SK-N-SH treated with all-trans-retinoic acid at 6 μM for 48 hours (cell line): ENCODE measurements around the gene SLC29A3.

ENCODE experiments used
- ATAC-seq: fragments of 200-7000 bp; cut with Tn5 transposase; 3 replicates; pipeline ENCODE4 v1.9.1; 2020; ENCODE audit warnings: mild to moderate bottlenecking, moderate library complexity
- ARNTL ChIP-seq: fragments of 450-650 bp; formaldehyde crosslinking; IDR thresholded peaks from 2 replicates; pipeline ENCODE4 v1.5.0; 2020; ENCODE audit warnings: low read depth, mild to moderate bottlenecking, moderate library complexity, borderline replicate concordance
- BACH2 ChIP-seq: fragments of 250-450 bp; sonication (Bioruptor Pico); IDR thresholded peaks from 2 replicates; pipeline ENCODE4 v1.9.0; 2021; ENCODE audit warnings: mild to moderate bottlenecking, borderline replicate concordance
- CSDC2 ChIP-seq: fragments of 250-450 bp; sonication (Bioruptor Pico); IDR thresholded peaks from 2 replicates; pipeline ENCODE4 v1.5.0; 2020; ENCODE audit warnings: mild to moderate bottlenecking, moderate library complexity
- ESRRG ChIP-seq: fragments of 250-450 bp; sonication (Bioruptor Pico); IDR thresholded peaks from 2 replicates; pipeline ENCODE4 v1.6.1; 2021; ENCODE audit warnings: mild to moderate bottlenecking
- GLIS3 ChIP-seq: fragments of 250-450 bp; sonication (Bioruptor Pico); IDR thresholded peaks from 2 replicates; pipeline ENCODE4 v1.5.0; 2020; ENCODE audit warnings: mild to moderate bottlenecking, moderate library complexity
- ISL1 ChIP-seq: fragments of 250-450 bp; sonication (Bioruptor Pico); IDR thresholded peaks from 2 replicates; pipeline ENCODE4 v2.1.2; 2022; ENCODE audit warnings: mild to moderate bottlenecking, moderate library complexity
- OSR1 ChIP-seq: fragments of 250-450 bp; sonication (Bioruptor Pico); IDR thresholded peaks from 2 replicates; pipeline ENCODE4 v1.8.0; 2022; ENCODE audit warnings: moderate library complexity, mild to moderate bottlenecking, inconsistent platforms
- POU6F1 ChIP-seq: fragments of 250-450 bp; sonication (Bioruptor Pico); IDR thresholded peaks from 2 replicates; pipeline ENCODE4 v1.8.0; 2021; ENCODE audit warnings: low read depth, mild to moderate bottlenecking, moderate library complexity, borderline replicate concordance
- PPARA ChIP-seq: fragments of 250-450 bp; sonication (Bioruptor Pico); IDR thresholded peaks from 2 replicates; pipeline ENCODE4 v1.5.0; 2020; ENCODE audit warnings: mild to moderate bottlenecking, borderline replicate concordance
- RARB ChIP-seq: fragments of 250-450 bp; sonication (Bioruptor Pico); IDR thresholded peaks from 2 replicates; pipeline ENCODE4 v1.8.0; 2021; ENCODE audit warnings: mild to moderate bottlenecking, moderate library complexity
- SNAI2 ChIP-seq: fragments of 250-450 bp; sonication (Bioruptor Pico); IDR thresholded peaks from 2 replicates; pipeline ENCODE4 v1.5.0; 2020; ENCODE audit warnings: mild to moderate bottlenecking, moderate library complexity
- TOX ChIP-seq: fragments of 250-450 bp; sonication (Bioruptor Pico); IDR thresholded peaks from 2 replicates; pipeline ENCODE4 v1.8.0; 2021; ENCODE audit warnings: mild to moderate bottlenecking, moderate library complexity, borderline replicate concordance
- ZC3H10 ChIP-seq: fragments of 250-450 bp; sonication (Bioruptor Pico); IDR thresholded peaks from 2 replicates; pipeline ENCODE4 v1.5.1; 2021; ENCODE audit warnings: mild to moderate bottlenecking, moderate library complexity
- ZFP3 ChIP-seq: fragments of 250-450 bp; sonication (Bioruptor Pico); IDR thresholded peaks from 2 replicates; pipeline ENCODE4 v1.5.0; 2020; ENCODE audit warnings: mild to moderate bottlenecking, moderate library complexity
- ZFP30 ChIP-seq: fragments of 450-650 bp; formaldehyde crosslinking; IDR thresholded peaks from 2 replicates; pipeline ENCODE4 v1.5.0; 2022; ENCODE audit warnings: mild to moderate bottlenecking, moderate library complexity
- ZNF565 ChIP-seq: fragments of 450-650 bp; formaldehyde crosslinking; conservative IDR thresholded peaks from 2 replicates; pipeline ENCODE4 v1.5.0; 2020; ENCODE audit warnings: low read depth, mild to moderate bottlenecking, moderate library complexity
- ZNF70 ChIP-seq: fragments of 450-650 bp; formaldehyde crosslinking; IDR thresholded peaks from 2 replicates; pipeline ENCODE4 v1.5.0; 2020; ENCODE audit warnings: mild to moderate bottlenecking, moderate library complexity
- TF ChIP-seq, protein P1 (sequence below): fragments of 250-450 bp; sonication (Bioruptor Pico); IDR thresholded peaks from 2 replicates; pipeline ENCODE4 v1.5.1; 2021; ENCODE audit warnings: mild to moderate bottlenecking, moderate library complexity
- TF ChIP-seq, protein P2 (sequence below): fragments of 250-450 bp; sonication (Bioruptor Pico); IDR thresholded peaks from 2 replicates; pipeline ENCODE4 v1.8.0; 2020; ENCODE audit warnings: mild to moderate bottlenecking, moderate library complexity, borderline replicate concordance
- TF ChIP-seq, protein P3 (sequence below): fragments of 250-450 bp; sonication (Bioruptor Pico); IDR thresholded peaks from 2 replicates; pipeline ENCODE4 v1.5.0; 2020; ENCODE audit warnings: mild to moderate bottlenecking, moderate library complexity

SLC29A3 gene

GRCh38 chr10:71345694-71346093, 26.6 kb downstream of the SLC29A3 start:
- TF ChIP-seq SNAI2 (CRISPR knock-in tag) (no peak), OSR1 (CRISPR knock-in tag) (no peak), ZNF70 (CRISPR knock-in tag) (no peak), ZFP3 (no peak), CSDC2 (no peak), ZFP30 (CRISPR knock-in tag) (no peak), BACH2 (no peak), PPARA (no peak), TOX (CRISPR knock-in tag) (no peak), ISL1 (CRISPR knock-in tag) (no peak), ZNF565 (CRISPR knock-in tag) (no peak), ARNTL (CRISPR knock-in tag) (no peak), ZC3H10 (CRISPR knock-in tag) (no peak)
- TF ChIP-seq, protein P1, sequence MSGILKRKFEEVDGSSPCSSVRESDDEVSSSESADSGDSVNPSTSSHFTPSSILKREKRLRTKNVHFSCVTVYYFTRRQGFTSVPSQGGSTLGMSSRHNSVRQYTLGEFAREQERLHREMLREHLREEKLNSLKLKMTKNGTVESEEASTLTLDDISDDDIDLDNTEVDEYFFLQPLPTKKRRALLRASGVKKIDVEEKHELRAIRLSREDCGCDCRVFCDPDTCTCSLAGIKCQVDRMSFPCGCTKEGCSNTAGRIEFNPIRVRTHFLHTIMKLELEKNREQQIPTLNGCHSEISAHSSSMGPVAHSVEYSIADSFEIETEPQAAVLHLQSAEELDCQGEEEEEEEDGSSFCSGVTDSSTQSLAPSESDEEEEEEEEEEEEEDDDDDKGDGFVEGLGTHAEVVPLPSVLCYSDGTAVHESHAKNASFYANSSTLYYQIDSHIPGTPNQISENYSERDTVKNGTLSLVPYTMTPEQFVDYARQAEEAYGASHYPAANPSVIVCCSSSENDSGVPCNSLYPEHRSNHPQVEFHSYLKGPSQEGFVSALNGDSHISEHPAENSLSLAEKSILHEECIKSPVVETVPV = no peak
- no peak for ATAC-seq

- no peak for TF ChIP-seq ZNF70 (CRISPR knock-in tag)
- TF ChIP-seq, protein P2, sequence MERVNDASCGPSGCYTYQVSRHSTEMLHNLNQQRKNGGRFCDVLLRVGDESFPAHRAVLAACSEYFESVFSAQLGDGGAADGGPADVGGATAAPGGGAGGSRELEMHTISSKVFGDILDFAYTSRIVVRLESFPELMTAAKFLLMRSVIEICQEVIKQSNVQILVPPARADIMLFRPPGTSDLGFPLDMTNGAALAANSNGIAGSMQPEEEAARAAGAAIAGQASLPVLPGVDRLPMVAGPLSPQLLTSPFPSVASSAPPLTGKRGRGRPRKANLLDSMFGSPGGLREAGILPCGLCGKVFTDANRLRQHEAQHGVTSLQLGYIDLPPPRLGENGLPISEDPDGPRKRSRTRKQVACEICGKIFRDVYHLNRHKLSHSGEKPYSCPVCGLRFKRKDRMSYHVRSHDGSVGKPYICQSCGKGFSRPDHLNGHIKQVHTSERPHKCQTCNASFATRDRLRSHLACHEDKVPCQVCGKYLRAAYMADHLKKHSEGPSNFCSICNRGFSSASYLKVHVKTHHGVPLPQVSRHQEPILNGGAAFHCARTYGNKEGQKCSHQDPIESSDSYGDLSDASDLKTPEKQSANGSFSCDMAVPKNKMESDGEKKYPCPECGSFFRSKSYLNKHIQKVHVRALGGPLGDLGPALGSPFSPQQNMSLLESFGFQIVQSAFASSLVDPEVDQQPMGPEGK (CRISPR knock-in tag) = no peak
- TF ChIP-seq TOX (CRISPR knock-in tag) = no peak
- no peak for TF ChIP-seq RARB (CRISPR knock-in tag)
- no peak for TF ChIP-seq GLIS3 (CRISPR knock-in tag)
- TF ChIP-seq SNAI2 (CRISPR knock-in tag) = no peak
- TF ChIP-seq ZNF565 (CRISPR knock-in tag) = no peak
- TF ChIP-seq ISL1 (CRISPR knock-in tag) = no peak
- no peak for TF ChIP-seq ARNTL (CRISPR knock-in tag)
- no peak for TF ChIP-seq ZFP3
- no peak for TF ChIP-seq POU6F1 (CRISPR knock-in tag)
- TF ChIP-seq, protein P3, sequence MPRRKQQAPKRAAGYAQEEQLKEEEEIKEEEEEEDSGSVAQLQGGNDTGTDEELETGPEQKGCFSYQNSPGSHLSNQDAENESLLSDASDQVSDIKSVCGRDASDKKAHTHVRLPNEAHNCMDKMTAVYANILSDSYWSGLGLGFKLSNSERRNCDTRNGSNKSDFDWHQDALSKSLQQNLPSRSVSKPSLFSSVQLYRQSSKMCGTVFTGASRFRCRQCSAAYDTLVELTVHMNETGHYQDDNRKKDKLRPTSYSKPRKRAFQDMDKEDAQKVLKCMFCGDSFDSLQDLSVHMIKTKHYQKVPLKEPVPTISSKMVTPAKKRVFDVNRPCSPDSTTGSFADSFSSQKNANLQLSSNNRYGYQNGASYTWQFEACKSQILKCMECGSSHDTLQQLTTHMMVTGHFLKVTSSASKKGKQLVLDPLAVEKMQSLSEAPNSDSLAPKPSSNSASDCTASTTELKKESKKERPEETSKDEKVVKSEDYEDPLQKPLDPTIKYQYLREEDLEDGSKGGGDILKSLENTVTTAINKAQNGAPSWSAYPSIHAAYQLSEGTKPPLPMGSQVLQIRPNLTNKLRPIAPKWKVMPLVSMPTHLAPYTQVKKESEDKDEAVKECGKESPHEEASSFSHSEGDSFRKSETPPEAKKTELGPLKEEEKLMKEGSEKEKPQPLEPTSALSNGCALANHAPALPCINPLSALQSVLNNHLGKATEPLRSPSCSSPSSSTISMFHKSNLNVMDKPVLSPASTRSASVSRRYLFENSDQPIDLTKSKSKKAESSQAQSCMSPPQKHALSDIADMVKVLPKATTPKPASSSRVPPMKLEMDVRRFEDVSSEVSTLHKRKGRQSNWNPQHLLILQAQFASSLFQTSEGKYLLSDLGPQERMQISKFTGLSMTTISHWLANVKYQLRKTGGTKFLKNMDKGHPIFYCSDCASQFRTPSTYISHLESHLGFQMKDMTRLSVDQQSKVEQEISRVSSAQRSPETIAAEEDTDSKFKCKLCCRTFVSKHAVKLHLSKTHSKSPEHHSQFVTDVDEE (CRISPR knock-in tag) = no peak
- no peak for ATAC-seq
Observed at GRCh38 chr10:71346731-71347130, 27.7 kb downstream of the SLC29A3 start.

GRCh38 chr10:71347587-71348395, 28.7 kb downstream of the SLC29A3 start:
- TF ChIP-seq RARB (CRISPR knock-in tag) = no peak
- ATAC-seq = no peak

GRCh38 chr10:71348850-71349249, 29.8 kb downstream of the SLC29A3 start:
- ATAC-seq = no peak
- TF ChIP-seq PPARA (no peak), ZFP30 (CRISPR knock-in tag) (no peak), POU6F1 (CRISPR knock-in tag) (no peak), ZNF70 (CRISPR knock-in tag) (no peak), BACH2 (no peak), ESRRG (CRISPR knock-in tag) (no peak), ISL1 (CRISPR knock-in tag) (no peak), OSR1 (CRISPR knock-in tag) (no peak), ARNTL (CRISPR knock-in tag) (no peak), ZFP3 (no peak)
- TF ChIP-seq, protein P3 (CRISPR knock-in tag) = no peak
- TF ChIP-seq, protein P1 = no peak
